Activated naive CD8-positive, alpha-beta T cell treated with anti-CD3 and anti-CD28 coated beads, Interleukin-2, amount 50 U/mL, for 24 hours (primary cell): ENCODE measurements around the gene BSCL2.
A peak's percentile ranks its signal among the peaks of the same experiment; 100 is the strongest.

Experiments used
- ATAC-seq: fragments of 150-1000 bp; cut with Tn5 transposase; one replicate; pipeline ENCODE4 v1.10.0; 2021
- DNase-seq: peaks from one replicate; pipeline ENCODE4 v3.0.0; 2021
- H3K27ac Mint-ChIP-seq: one replicate; pipeline ENCODE4 v1.8.0; 2021; ENCODE audit warnings: mild to moderate bottlenecking, mixed read lengths
- H3K27me3 Mint-ChIP-seq: one replicate; pipeline ENCODE4 v1.8.0; 2021; ENCODE audit warnings: mixed read lengths
- H3K36me3 Mint-ChIP-seq: one replicate; pipeline ENCODE4 v1.8.0; 2021; ENCODE audit warnings: low read depth, mixed read lengths
- H3K4me1 Mint-ChIP-seq: one replicate; pipeline ENCODE4 v1.8.0; 2021; ENCODE audit warnings: mixed read lengths
- H3K4me3 Mint-ChIP-seq: one replicate; pipeline ENCODE4 v1.8.0; 2021; ENCODE audit warnings: mild to moderate bottlenecking, moderate library complexity, mixed read lengths
- H3K9me3 Mint-ChIP-seq: one replicate; pipeline ENCODE4 v1.8.0; 2021; ENCODE audit warnings: mixed read lengths

BSCL2 gene

GRCh38 chr11:62646825-62647608, 60.2 kb downstream of the BSCL2 start:
- DNase-seq: no peak
- H3K27me3 Mint-ChIP-seq: no peaks in the 10 kb centered on the region
- no peak for ATAC-seq
- peak overlapping the region; percentile 95 for H3K27ac Mint-ChIP-seq
- H3K4me1 Mint-ChIP-seq: peaks cover 33% of the 10 kb centered on the region
- peak overlapping the region; percentile 97 for H3K4me3 Mint-ChIP-seq
- H3K36me3 Mint-ChIP-seq: peaks cover 25% of the 10 kb centered on the region
- H3K9me3 Mint-ChIP-seq: no peaks in the 10 kb centered on the region

DNA sequence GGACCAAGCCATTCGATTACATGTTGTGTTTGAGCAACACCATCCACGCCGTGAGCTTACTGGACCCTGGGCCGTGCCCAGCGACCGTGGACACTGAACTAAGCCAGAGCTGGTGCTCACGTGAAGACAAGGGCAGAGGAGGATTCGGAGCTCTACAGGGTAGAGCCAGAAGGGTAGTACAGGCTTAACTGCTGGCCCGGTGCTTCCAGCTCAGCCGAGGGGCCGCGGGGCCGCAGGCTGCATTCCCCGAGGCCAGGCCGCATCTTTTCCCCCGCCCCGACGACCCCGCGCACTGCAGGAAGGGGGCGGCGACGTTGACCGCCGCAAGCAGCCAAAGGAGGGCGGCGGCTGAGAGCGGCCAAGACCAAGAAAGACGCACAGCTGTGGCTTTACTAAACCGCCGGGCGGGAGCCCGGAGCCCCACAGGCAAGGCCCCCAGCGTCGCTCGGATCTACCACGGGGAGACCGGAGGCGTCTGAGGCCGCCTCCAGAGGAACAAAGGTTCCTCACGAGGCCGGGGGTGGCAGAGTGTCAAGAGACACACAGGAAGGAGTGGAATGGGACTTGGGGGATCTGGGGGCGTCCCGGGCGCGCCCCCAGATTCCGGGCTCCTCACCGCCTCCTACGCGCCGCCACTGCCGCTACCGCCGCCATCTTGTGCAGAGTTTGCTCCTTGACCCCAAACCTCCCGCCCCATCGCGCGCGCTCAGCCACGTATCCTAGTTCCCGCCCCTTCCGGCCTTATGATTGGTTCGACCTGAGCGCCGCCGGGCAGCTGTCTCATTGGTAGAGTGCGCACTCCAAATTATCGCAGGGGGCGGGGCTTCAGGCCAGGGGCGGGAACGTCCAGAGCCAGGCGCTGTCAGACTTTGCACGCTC, 61.0 kb downstream of the BSCL2 start, which contains the start of gene GANAB:
Gene GANAB, minus strand, starts transcription at position 668 of the 879 bp plus-strand sequence. Its CDS starts 14 bp downstream, at position 654.
- Mint-ChIP-seq H3K36me3 (peaks cover 25% of the 10 kb centered on the region), H3K4me3 (peak within 1 kb of the TSS; percentile 97)
- DNase-seq: peak; percentile 99

DNA sequence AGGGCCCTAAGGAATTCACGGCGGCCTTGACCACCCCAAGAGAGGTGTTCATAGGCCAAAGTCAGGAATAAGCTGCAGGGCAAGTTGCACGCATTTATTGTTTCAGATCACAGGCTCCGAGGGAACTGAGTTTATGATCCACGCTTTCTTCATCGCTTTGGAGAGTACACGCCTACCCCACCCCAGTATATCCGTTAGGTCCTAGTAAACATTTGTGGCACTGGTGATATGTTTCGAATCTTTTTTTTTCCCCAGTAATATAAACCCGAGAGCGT, 61.6 kb downstream of the BSCL2 start:
- ATAC-seq: no peak
- Mint-ChIP-seq H3K36me3 (peaks cover 25% of the 10 kb centered on the region), H3K9me3 (no peaks in the 10 kb centered on the region), H3K27ac (peak overlapping the region; percentile 95), H3K27me3 (no peaks in the 10 kb centered on the region), H3K4me1 (peaks cover 37% of the 10 kb centered on the region), H3K4me3 (peak overlapping the region; percentile 97)
- DNase-seq: no peak

More for the DNA sequence above, 61.0 kb downstream of the BSCL2 start, which contains the start of gene GANAB:
- Mint-ChIP-seq H3K27ac (peak within 1 kb of the TSS; percentile 95), H3K27me3 (no peaks in the 10 kb centered on the region), H3K9me3 (no peaks in the 10 kb centered on the region), H3K4me1 (peaks cover 34% of the 10 kb centered on the region)
- ATAC-seq: peak; percentile 96

DNA sequence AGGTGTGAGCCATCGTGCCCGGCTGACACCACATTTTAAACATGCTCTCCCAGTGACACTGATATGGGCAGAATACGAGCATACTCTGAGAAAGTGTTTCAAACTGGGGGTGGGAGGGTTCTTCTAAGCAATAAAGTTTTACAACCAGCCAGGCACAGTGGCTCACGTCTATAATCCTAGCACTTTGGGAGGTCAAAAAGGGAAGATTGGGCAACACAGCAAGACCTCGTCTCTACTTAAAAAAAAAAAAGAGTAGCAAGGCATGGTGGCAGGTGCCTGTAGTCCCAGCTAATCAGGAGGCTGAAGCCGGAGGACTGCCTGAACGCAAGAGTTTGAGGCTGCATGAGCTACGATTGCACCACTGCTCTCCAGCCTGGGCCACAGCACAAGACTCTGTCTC, 63.0 kb downstream of the BSCL2 start:
- no peaks in the 10 kb centered on the region for H3K9me3 Mint-ChIP-seq
- ATAC-seq (no peak), DNase-seq (no peak)
- H3K4me3 Mint-ChIP-seq: peak overlapping the region; percentile 46
- H3K27me3 Mint-ChIP-seq: no peaks in the 10 kb centered on the region
- peak overlapping the region; percentile 57 for H3K27ac Mint-ChIP-seq
- peaks cover 48% of the 10 kb centered on the region for H3K4me1 Mint-ChIP-seq
- peaks cover 29% of the 10 kb centered on the region for H3K36me3 Mint-ChIP-seq
